GM15510 (cell line): ENCODE results near the gene LRMDA.

Source experiments
- POLR2A ChIP-seq: IDR thresholded peaks from 3 replicates; pipeline ENCODE4 v1.6.1; 2011; ENCODE audit warnings: borderline replicate concordance; ENCODE audit not compliant: insufficient read length; ENCODE audit errors: extremely low read depth

Gene LRMDA

GRCh38 chr10:75655791-75656451, 224.5 kb downstream of the LRMDA start:
- no peak for TF ChIP-seq POLR2A

- TF ChIP-seq POLR2A, result no peak
These were observed 225.9 kb downstream of the LRMDA start for GRCh38 chr10:75657351-75657750.

GRCh38 chr10:75658036-75658435, 226.6 kb downstream of the LRMDA start:
- no peak for TF ChIP-seq POLR2A

GRCh38 chr10:75658496-75658895, 227.1 kb downstream of the LRMDA start:
- TF ChIP-seq POLR2A, result no peak

DNA sequence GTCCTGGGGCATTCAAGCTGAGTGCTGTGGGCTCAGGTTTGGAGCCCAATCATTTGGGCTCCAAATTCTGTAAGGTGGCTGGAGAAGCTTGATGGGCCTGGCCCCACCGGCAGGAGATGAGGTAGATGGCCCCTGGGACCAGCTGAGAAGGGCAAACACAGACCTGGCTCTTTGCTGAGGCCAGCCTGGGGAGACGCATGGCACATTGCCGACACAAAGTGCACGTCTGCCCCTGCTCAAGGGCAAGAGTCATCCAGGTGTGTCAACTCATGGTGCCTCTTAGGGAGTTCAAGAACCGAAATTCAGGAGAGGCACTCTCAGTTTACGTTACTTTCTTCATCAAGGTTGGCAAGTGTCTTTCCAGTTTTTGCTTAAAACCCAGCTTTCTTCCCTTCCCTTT, 227.5 kb downstream of the LRMDA start:
- TF ChIP-seq POLR2A, result no peak

GRCh38 chr10:75660823-75661222, 229.4 kb downstream of the LRMDA start:
- no peak for TF ChIP-seq POLR2A

DNA sequence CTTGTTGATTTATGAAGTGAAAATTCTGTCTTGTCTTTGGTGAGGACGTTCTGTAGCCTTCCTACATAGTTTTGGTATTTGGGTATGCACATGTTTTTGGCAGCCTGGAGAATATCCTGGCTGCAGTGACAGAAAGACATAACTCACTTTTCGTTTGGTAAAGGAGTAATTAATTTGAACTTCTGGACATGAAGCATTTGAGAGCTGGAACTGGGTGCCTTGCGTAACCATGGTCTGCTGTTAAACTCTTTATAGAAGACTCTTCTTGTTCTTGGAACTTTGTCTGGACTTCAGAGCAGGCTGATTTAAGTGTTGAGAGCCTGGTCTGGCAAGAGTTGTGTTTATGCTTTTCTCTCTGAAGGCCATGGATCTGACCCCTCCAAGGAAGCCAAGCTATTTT, 231.3 kb downstream of the LRMDA start:
- no peak for TF ChIP-seq POLR2A

DNA sequence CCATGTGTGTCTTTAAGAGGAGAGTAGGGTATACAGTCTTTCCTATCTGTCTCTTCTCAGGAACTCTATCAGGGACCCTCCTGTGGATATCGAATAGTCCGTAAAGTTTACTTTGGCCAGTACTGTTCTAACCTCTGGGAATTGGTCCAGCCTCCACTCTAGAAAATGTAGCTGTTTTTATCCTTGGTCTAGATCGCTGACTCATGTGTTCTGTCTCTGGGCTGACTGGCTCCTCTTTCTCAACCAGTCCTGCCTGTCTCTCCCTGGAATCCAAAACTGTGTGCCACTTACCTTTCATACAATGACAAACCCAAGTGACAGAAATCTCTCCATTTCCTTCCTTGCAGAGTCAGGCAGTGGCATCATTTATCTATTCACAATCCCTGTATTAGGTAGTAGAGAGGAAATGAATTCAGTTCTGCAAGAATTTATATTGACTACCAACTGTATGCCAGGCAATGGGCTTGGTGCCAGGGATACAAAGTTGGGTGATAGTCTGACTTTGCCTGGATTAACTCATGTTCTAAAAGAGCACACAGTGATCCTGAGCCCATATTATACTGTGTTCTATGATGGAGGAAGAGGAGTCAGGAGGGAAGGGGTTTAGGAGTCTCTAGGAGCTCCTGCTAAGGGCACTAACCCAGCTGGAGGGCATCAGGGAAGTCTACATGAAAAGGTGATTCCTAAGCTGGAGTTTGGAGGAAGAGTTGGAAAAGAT, 232.7 kb downstream of the LRMDA start:
- no peak for TF ChIP-seq POLR2A

DNA sequence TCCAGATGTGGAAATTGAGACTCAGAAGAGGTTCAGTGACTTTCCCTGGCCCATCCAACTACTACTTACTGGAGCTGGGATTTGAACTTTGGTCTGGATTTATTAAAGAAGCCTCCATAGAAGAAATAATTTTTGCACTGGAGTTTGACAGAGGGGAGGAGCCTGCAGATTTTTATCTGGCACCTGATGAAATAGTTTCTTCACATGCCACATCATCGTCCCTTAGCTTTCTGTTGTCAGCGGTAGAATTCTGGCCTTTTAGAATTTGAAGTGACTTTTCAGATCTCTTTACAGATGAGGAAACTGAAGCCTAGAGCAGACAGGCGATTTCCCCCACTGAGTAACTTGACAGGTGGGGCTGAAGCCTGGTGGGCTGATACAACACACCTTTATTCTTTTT, 233.5 kb downstream of the LRMDA start:
- TF ChIP-seq POLR2A, result no peak

DNA sequence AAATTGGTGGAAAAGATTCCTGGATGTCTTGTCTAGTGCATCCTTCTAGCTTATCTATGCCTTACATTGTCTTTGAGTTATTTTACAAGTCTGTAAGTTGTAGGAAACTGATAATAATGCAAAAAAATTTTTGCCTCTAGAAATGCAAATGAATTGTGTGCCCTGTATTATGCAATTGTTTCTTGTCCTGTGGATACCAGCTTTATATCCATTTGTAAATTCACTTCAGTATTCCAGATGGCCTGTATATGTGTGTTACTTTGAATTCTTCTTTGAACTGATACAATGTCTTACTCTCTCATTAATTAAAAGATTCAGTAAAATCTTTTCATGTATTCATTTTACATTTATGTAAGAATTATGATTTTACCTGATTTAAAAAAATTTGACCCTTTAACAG, 234.3 kb downstream of the LRMDA start:
- no peak for TF ChIP-seq POLR2A

DNA sequence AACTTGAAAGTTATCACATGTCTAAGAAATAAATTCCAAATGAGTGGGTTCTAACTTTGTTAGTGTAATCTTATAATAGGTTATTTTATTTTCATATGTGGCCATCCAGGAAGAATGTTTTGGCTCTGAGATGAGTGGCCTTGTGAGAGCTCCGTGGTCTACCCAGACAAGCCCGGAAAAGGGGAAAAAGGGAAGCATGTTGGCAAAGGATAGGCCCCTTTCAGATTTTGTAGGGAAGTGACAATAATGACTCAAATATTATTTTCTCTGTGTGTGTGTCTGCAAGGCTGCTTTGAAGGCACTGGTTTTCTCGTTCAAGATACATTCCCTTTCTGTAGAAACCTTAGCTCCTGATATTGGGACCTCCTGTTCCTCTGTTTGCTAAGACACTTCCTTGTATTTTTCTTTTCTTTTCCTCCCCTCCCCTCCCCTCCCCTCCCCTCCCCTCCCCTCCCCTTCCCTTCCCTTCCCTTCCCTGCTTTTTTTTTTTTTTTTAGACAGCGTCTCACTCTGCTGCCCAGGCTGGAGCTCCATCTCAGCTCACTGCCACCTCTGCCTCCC, 240.8 kb downstream of the LRMDA start:
- no peak for TF ChIP-seq POLR2A

GRCh38 chr10:75672842-75673241, 241.4 kb downstream of the LRMDA start:
- no peak for TF ChIP-seq POLR2A

DNA sequence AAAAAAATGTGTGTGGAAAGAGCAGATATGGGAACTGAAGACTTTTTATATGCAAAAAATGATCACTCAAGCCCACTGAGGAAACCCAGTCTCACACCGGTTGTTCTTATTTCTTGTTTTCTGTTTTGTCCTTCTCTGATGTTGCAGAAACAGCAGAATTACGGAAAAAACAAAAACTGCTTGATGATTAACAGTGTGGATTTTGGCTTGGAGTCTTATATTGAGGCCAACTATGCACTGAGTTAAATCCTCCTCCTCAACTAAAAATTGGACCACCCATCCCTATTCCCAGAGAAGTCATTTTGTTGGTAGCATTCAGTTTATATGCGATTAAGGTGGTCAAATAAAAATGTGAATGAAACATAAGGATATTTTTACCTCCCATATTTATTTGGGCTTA, 246.1 kb downstream of the LRMDA start:
- TF ChIP-seq POLR2A, result no peak

- no peak for TF ChIP-seq POLR2A
These were observed 247.1 kb downstream of the LRMDA start for GRCh38 chr10:75678527-75678926.

- TF ChIP-seq POLR2A, result no peak
These were observed 248.1 kb downstream of the LRMDA start for GRCh38 chr10:75679536-75679935.

DNA sequence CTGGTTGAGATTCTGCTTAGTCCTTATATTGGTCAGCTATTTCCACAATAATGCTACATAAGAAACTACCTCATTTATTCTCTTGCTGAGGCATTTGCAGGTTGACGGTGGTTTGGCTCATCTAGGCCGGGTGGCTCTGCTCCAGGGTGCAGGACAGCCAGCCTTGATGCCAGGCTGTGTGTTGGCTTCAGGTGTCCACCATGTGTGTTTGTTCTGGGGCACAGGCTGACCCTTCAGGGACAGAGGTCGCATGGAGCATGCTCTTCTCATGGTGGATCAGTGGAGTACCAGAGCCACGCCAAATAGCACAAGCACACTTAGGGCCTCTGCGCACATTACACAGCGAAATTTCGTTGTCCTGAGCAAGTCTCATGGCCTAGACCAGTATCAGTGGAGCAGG, 249.9 kb downstream of the LRMDA start:
- no peak for TF ChIP-seq POLR2A
